ENCODE data around the gene C19orf47. TPM values are rescaled to one million over a fixed set of nuclear protein-coding genes. Genes with fewer than 3 reads are reported as not detected.

C19orf47 gene
- total RNA-seq, 1 experiment from 2014 or later = 18.0 TPM

- Histone ChIP-seq H2AFZ (ENCODE audit: low read depth, low read length, poor library complexity, severe bottlenecking) (no peak overlapping the region), H3K9me3 (ENCODE audit: control insufficient read depth in 1 of 2, insufficient read depth in 1 of 2, low read depth in 1 of 2, low read length in 2 of 2) (no peaks in the 10 kb centered on the region), H3K9me2 (ENCODE audit: insufficient read depth) (no peaks in the 10 kb centered on the region), H3K27me3 (ENCODE audit: insufficient read depth, low read length) (no peaks in the 10 kb centered on the region), H3K36me3 (ENCODE audit: control insufficient read depth in 1 of 2, insufficient read depth in 2 of 2, low read length in 2 of 2) (no peaks in the 10 kb centered on the region), H3K4me2 (ENCODE audit: low read length) (no peak overlapping the region), H3K9ac (ENCODE audit: low read length) (no peak overlapping the region), H4K20me1 (ENCODE audit: insufficient read depth) (no peaks in the 10 kb centered on the region), H3K79me2 (ENCODE audit: insufficient read depth, low read length) (no peaks in the 10 kb centered on the region), H3K4me1 (ENCODE audit: control insufficient read depth in 1 of 2, insufficient read depth in 2 of 2, low read length in 2 of 2) (no peaks in the 10 kb centered on the region), H3K27ac (ENCODE audit: low read depth, low read length) (no peak overlapping the region), H3K4me3 (replicated peaks in 1 of 2; ENCODE audit: low read depth in 1 of 2, low read length in 2 of 2) (no peak overlapping the region)
- TF ChIP-seq CTCF (IDR thresholded peaks at IDR 0.05 in 2 of 3, conservative IDR thresholded peaks at IDR 0.05 in 1 of 3; ENCODE audit: borderline replicate concordance in 1 of 3, insufficient read depth in 1 of 3, low read depth in 2 of 3, low read length in 2 of 3) (peak in 2 of 3 experiments; percentile 15 to 31; a peak in 3 of 6 replicates), POLR2A (IDR thresholded peaks at IDR 0.05; ENCODE audit: borderline replicate concordance, extremely low read depth, insufficient read depth, insufficient read length) (no peak)
- DNase-seq (ENCODE audit: low read depth, low spot score) (no peak), ATAC-seq (peak; percentile 42; the same call in 1 of the 2 replicates)
- ChIA-PET RAD21 (ENCODE audit: low non-redundant PET in 1 of 2, low total read pairs in 2 of 2, uncharacterized antibody in 2 of 2, unreplicated experiment in 2 of 2) (no interaction called here), CTCF (no interaction called here), POLR2A (no interaction called here)
- intact Hi-C loops (cut with micrococcal nuclease) = no loop called here
- BruUV-seq (replicated peaks) = no TSS peak
Measured at GRCh38 chr19:40381321-40381720, 33.1 kb upstream of the C19orf47 start.

- DNase-seq (ENCODE audit: low read depth, low spot score) (no peak), ATAC-seq (no peak)
- Histone ChIP-seq H3K27ac (ENCODE audit: low read depth, low read length) (no peak overlapping the region), H3K79me2 (ENCODE audit: insufficient read depth, low read length) (no peaks in the 10 kb centered on the region), H3K27me3 (ENCODE audit: insufficient read depth, low read length) (no peaks in the 10 kb centered on the region), H3K9ac (ENCODE audit: low read length) (no peak overlapping the region), H3K9me2 (ENCODE audit: insufficient read depth) (no peaks in the 10 kb centered on the region), H3K9me3 (ENCODE audit: control insufficient read depth in 1 of 2, insufficient read depth in 1 of 2, low read depth in 1 of 2, low read length in 2 of 2) (no peaks in the 10 kb centered on the region), H2AFZ (ENCODE audit: low read depth, low read length, poor library complexity, severe bottlenecking) (no peak overlapping the region), H3K4me2 (ENCODE audit: low read length) (no peak overlapping the region), H3K36me3 (ENCODE audit: control insufficient read depth in 1 of 2, insufficient read depth in 2 of 2, low read length in 2 of 2) (no peaks in the 10 kb centered on the region; a peak in 1 of 4 replicates), H3K4me1 (ENCODE audit: control insufficient read depth in 1 of 2, insufficient read depth in 2 of 2, low read length in 2 of 2) (no peaks in the 10 kb centered on the region), H3K4me3 (replicated peaks in 1 of 2; ENCODE audit: low read depth in 1 of 2, low read length in 2 of 2) (no peak overlapping the region), H4K20me1 (ENCODE audit: insufficient read depth) (no peaks in the 10 kb centered on the region)
- intact Hi-C loops (cut with micrococcal nuclease) = no loop called here
- POLR2A ChIA-PET = no interaction called here
- CTCF ChIA-PET = no interaction called here
- BruUV-seq (replicated peaks) = no TSS peak
- RAD21 ChIA-PET (ENCODE audit: low non-redundant PET in 1 of 2, low total read pairs in 2 of 2, uncharacterized antibody in 2 of 2, unreplicated experiment in 2 of 2) = no interaction called here
- TF ChIP-seq ATF3 (IDR thresholded peaks at IDR 0.05) = no peak
- no peak for TF ChIP-seq EZH2 (IDR thresholded peaks at IDR 0.05)
- no peak for TF ChIP-seq MAX (IDR thresholded peaks at IDR 0.05)
- no peak for TF ChIP-seq REST (IDR thresholded peaks at IDR 0.05; ENCODE audit: low read depth)
- TF ChIP-seq JUND (IDR thresholded peaks at IDR 0.05) = no peak
- TF ChIP-seq ELF1 (IDR thresholded peaks at IDR 0.05; ENCODE audit: borderline replicate concordance, low read depth) = no peak
- no peak for TF ChIP-seq ZBTB33 (IDR thresholded peaks at IDR 0.05; ENCODE audit: extremely low read depth, insufficient replicate concordance, low read length)
- no peak for TF ChIP-seq CEBPB (IDR thresholded peaks at IDR 0.05; ENCODE audit: low read depth)
Measured at GRCh38 chr19:40380199-40381037, 32.2 kb upstream of the C19orf47 start.
